Measurements from ENCODE around the gene HOXC5.
A peak's percentile ranks its signal among the peaks of the same experiment; 100 is the strongest.

The HOXC5 gene

DNA sequence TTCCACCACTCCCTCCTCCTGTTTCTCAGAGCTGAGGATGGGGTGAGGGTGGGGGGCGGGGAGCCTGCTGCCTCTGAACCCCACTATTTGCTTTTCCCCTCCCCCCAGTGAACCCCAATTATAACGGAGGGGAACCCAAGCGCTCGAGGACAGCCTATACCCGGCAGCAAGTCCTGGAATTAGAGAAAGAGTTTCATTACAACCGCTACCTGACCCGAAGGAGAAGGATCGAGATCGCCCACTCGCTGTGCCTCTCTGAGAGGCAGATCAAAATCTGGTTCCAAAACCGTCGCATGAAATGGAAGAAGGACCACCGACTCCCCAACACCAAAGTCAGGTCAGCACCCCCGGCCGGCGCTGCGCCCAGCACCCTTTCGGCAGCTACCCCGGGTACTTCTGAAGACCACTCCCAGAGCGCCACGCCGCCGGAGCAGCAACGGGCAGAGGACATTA lies 21.9 kb downstream of the HOXC5 start:
- H3K36me3 ChIP-seq (ENCODE audit: control insufficient read depth in 1 of 2, insufficient read depth in 2 of 2, low read length in 2 of 2): no peaks in the 10 kb centered on the region
- peaks cover 16 to 21% of the 10 kb centered on the region in 2 donors for H3K4me1 ChIP-seq (ENCODE audit: control insufficient read depth in 1 of 2, insufficient read depth in 2 of 2, low read length in 2 of 2)
- H3K9me3 ChIP-seq (ENCODE audit: control insufficient read depth in 1 of 2, low read length in 2 of 2): no peaks in the 10 kb centered on the region
- peak overlapping the region in 1 of 2 donors; percentile 32 for H3K9ac ChIP-seq (ENCODE audit: low read depth in 1 of 2, low read length in 2 of 2)
- peaks cover 56 to 85% of the 10 kb centered on the region in 2 donors for H3K27me3 ChIP-seq (ENCODE audit: control insufficient read depth in 1 of 2, insufficient read depth in 2 of 2, low read length in 2 of 2)
- peak overlapping the region; percentile 55 to 61 for H3K4me3 ChIP-seq (ENCODE audit: low read depth in 1 of 2, low read length in 2 of 2)
- no peak overlapping the region for H3K27ac ChIP-seq (ENCODE audit: low read depth, low read length)

- Histone ChIP-seq H3K36me3 (ENCODE audit: control insufficient read depth in 1 of 2, insufficient read depth in 2 of 2, low read length in 2 of 2) (no peaks in the 10 kb centered on the region), H3K4me1 (ENCODE audit: control insufficient read depth in 1 of 2, insufficient read depth in 2 of 2, low read length in 2 of 2) (peaks cover 16 to 21% of the 10 kb centered on the region in 2 donors), H3K9ac (ENCODE audit: low read depth in 1 of 2, low read length in 2 of 2) (no peak overlapping the region), H3K27ac (ENCODE audit: low read depth, low read length) (no peak overlapping the region), H3K27me3 (ENCODE audit: control insufficient read depth in 1 of 2, insufficient read depth in 2 of 2, low read length in 2 of 2) (peaks cover 52 to 81% of the 10 kb centered on the region in 2 donors), H3K4me3 (ENCODE audit: low read depth in 1 of 2, low read length in 2 of 2) (no peak overlapping the region), H3K9me3 (ENCODE audit: control insufficient read depth in 1 of 2, low read length in 2 of 2) (no peaks in the 10 kb centered on the region)
Measured at GRCh38 chr12:54055552-54055951, 22.7 kb downstream of the HOXC5 start.

GRCh38 chr12:54056110-54056509 lies 23.3 kb downstream of the HOXC5 start:
- H3K27ac ChIP-seq (ENCODE audit: low read depth, low read length): no peak overlapping the region
- no peaks in the 10 kb centered on the region for H3K9me3 ChIP-seq (ENCODE audit: control insufficient read depth in 1 of 2, low read length in 2 of 2)
- peaks cover 13 to 19% of the 10 kb centered on the region in 2 donors for H3K4me1 ChIP-seq (ENCODE audit: control insufficient read depth in 1 of 2, insufficient read depth in 2 of 2, low read length in 2 of 2)
- no peak overlapping the region for H3K9ac ChIP-seq (ENCODE audit: low read depth in 1 of 2, low read length in 2 of 2)
- no peaks in the 10 kb centered on the region for H3K36me3 ChIP-seq (ENCODE audit: control insufficient read depth in 1 of 2, insufficient read depth in 2 of 2, low read length in 2 of 2)
- no peak overlapping the region for H3K4me3 ChIP-seq (ENCODE audit: low read depth in 1 of 2, low read length in 2 of 2)
- peaks cover 48 to 81% of the 10 kb centered on the region in 2 donors for H3K27me3 ChIP-seq (ENCODE audit: control insufficient read depth in 1 of 2, insufficient read depth in 2 of 2, low read length in 2 of 2)

- Histone ChIP-seq H3K27me3 (ENCODE audit: control insufficient read depth in 1 of 2, insufficient read depth in 2 of 2, low read length in 2 of 2) (peaks cover 39 to 77% of the 10 kb centered on the region in 2 donors), H3K36me3 (ENCODE audit: control insufficient read depth in 1 of 2, insufficient read depth in 2 of 2, low read length in 2 of 2) (no peaks in the 10 kb centered on the region), H3K4me1 (ENCODE audit: control insufficient read depth in 1 of 2, insufficient read depth in 2 of 2, low read length in 2 of 2) (no peaks in the 10 kb centered on the region), H3K9ac (ENCODE audit: low read depth in 1 of 2, low read length in 2 of 2) (no peak overlapping the region), H3K9me3 (ENCODE audit: control insufficient read depth in 1 of 2, low read length in 2 of 2) (no peaks in the 10 kb centered on the region), H3K4me3 (ENCODE audit: low read depth in 1 of 2, low read length in 2 of 2) (no peak overlapping the region), H3K27ac (ENCODE audit: low read depth, low read length) (no peak overlapping the region)
Measured at GRCh38 chr12:54058128-54058768, 25.4 kb downstream of the HOXC5 start.

DNA sequence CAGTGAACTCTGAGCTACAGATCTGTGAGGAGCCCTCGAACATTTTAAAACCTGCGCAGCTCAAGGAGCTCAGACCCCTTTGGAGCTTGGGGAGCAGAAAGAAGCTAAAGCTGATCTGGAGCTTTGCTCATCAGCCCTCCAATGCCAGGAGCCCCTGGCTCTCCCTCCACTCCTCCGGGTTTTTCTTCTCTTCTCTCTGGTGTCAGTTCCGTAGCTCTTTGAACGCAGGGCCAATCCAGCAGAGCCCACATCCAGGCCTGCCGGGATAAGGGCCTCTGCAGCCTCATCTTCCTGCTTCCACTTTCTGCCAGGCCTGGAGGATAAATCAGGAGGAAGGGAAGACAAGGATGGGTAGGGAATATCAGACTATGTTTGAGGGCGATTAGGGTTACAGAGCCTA lies 26.8 kb downstream of the HOXC5 start:
- H3K9me3 ChIP-seq (ENCODE audit: control insufficient read depth in 1 of 2, low read length in 2 of 2): no peaks in the 10 kb centered on the region
- H3K4me1 ChIP-seq (ENCODE audit: control insufficient read depth in 1 of 2, insufficient read depth in 2 of 2, low read length in 2 of 2): no peaks in the 10 kb centered on the region
- no peak overlapping the region for H3K9ac ChIP-seq (ENCODE audit: low read depth in 1 of 2, low read length in 2 of 2)
- no peak overlapping the region for H3K4me3 ChIP-seq (ENCODE audit: low read depth in 1 of 2, low read length in 2 of 2)
- H3K27me3 ChIP-seq (ENCODE audit: control insufficient read depth in 1 of 2, insufficient read depth in 2 of 2, low read length in 2 of 2): peaks cover 42 to 73% of the 10 kb centered on the region in 2 donors
- H3K36me3 ChIP-seq (ENCODE audit: control insufficient read depth in 1 of 2, insufficient read depth in 2 of 2, low read length in 2 of 2): no peaks in the 10 kb centered on the region
- no peak overlapping the region for H3K27ac ChIP-seq (ENCODE audit: low read depth, low read length)

DNA sequence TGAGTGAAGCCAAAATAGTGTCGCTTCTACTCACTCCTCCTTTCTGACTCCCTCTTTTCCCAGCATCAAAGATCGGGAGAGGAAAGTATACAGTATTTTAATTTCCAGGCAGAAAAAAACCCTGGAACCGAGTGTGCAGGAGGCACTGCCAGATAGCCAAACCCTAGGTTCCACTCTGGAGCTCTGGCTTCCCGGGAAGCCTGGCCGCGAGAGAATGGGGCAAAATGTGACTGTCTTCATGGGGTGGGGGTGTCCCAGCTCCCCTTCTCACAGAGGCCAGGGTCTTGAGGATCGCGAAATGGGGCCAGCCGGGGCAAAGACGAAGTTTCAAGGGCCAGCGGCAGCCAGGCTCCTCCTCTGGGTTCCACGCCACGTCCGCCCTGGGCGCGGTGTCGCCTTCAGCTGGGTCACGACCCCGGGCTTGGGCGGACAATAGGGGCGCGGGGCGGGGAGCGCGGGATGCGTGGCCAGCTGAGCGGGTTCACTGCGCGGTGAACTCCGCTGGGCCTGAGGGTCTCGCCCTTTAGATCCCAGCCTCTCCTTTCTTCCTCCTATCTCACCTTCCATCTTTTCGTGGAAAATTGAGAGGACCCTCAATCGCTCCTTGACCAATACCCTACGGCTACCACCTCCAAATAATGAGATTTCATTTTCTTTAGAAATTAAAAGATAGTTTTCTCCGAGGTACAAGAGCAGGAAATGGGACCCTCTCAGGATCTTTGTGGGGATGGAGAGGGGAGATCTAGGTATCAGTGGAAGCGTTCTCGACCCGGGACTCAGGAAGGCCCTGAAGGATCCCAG lies 27.5 kb downstream of the HOXC5 start:
- H3K27me3 ChIP-seq (ENCODE audit: control insufficient read depth in 1 of 2, insufficient read depth in 2 of 2, low read length in 2 of 2): peaks cover 48 to 68% of the 10 kb centered on the region in 2 donors
- no peaks in the 10 kb centered on the region for H3K9me3 ChIP-seq (ENCODE audit: control insufficient read depth in 1 of 2, low read length in 2 of 2)
- no peak overlapping the region for H3K4me3 ChIP-seq (ENCODE audit: low read depth in 1 of 2, low read length in 2 of 2)
- no peaks in the 10 kb centered on the region for H3K36me3 ChIP-seq (ENCODE audit: control insufficient read depth in 1 of 2, insufficient read depth in 2 of 2, low read length in 2 of 2)
- H3K9ac ChIP-seq (ENCODE audit: low read depth in 1 of 2, low read length in 2 of 2): no peak overlapping the region
- no peaks in the 10 kb centered on the region for H3K4me1 ChIP-seq (ENCODE audit: control insufficient read depth in 1 of 2, insufficient read depth in 2 of 2, low read length in 2 of 2)
- no peak overlapping the region for H3K27ac ChIP-seq (ENCODE audit: low read depth, low read length)

GRCh38 chr12:54060975-54061778 lies 28.3 kb downstream of the HOXC5 start:
- no peak overlapping the region for H3K9ac ChIP-seq (ENCODE audit: low read depth in 1 of 2, low read length in 2 of 2)
- no peaks in the 10 kb centered on the region for H3K9me3 ChIP-seq (ENCODE audit: control insufficient read depth in 1 of 2, low read length in 2 of 2)
- peaks cover 47 to 68% of the 10 kb centered on the region in 2 donors for H3K27me3 ChIP-seq (ENCODE audit: control insufficient read depth in 1 of 2, insufficient read depth in 2 of 2, low read length in 2 of 2)
- H3K27ac ChIP-seq (ENCODE audit: low read depth, low read length): no peak overlapping the region
- H3K36me3 ChIP-seq (ENCODE audit: control insufficient read depth in 1 of 2, insufficient read depth in 2 of 2, low read length in 2 of 2): no peaks in the 10 kb centered on the region
- no peak overlapping the region for H3K4me3 ChIP-seq (ENCODE audit: low read depth in 1 of 2, low read length in 2 of 2)
- H3K4me1 ChIP-seq (ENCODE audit: control insufficient read depth in 1 of 2, insufficient read depth in 2 of 2, low read length in 2 of 2): no peaks in the 10 kb centered on the region

DNA sequence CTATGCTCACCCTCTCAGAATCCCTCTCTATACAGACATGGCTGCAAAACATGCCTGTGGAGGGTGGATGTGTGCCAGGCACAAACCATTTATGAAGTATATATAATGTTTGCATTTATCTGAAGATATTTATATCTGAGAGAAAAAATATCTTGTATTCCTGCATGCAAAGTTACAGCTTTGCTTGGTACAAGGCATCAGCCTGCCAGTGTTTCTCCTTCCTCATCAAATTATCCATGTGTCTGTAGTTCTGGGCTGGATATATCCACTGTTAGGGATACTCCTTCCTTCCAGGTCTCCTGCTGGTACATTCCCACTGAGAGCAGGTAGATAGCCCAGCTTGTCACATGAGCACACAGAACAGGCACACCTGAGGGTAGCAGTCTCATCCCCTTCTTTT lies 32.8 kb downstream of the HOXC5 start:
- Histone ChIP-seq H3K36me3 (ENCODE audit: control insufficient read depth in 1 of 2, insufficient read depth in 2 of 2, low read length in 2 of 2) (no peaks in the 10 kb centered on the region), H3K4me3 (ENCODE audit: low read depth in 1 of 2, low read length in 2 of 2) (no peak overlapping the region), H3K9ac (ENCODE audit: low read depth in 1 of 2, low read length in 2 of 2) (no peak overlapping the region), H3K4me1 (ENCODE audit: control insufficient read depth in 1 of 2, insufficient read depth in 2 of 2, low read length in 2 of 2) (no peaks in the 10 kb centered on the region), H3K27ac (ENCODE audit: low read depth, low read length) (no peak overlapping the region), H3K27me3 (ENCODE audit: control insufficient read depth in 1 of 2, insufficient read depth in 2 of 2, low read length in 2 of 2) (peaks cover 27 to 45% of the 10 kb centered on the region in 2 donors), H3K9me3 (ENCODE audit: control insufficient read depth in 1 of 2, low read length in 2 of 2) (no peaks in the 10 kb centered on the region)

GRCh38 chr12:54066408-54066807 lies 33.6 kb downstream of the HOXC5 start:
- H3K27me3 ChIP-seq (ENCODE audit: control insufficient read depth in 1 of 2, insufficient read depth in 2 of 2, low read length in 2 of 2): peaks cover 26 to 40% of the 10 kb centered on the region in 2 donors
- no peak overlapping the region for H3K9ac ChIP-seq (ENCODE audit: low read depth in 1 of 2, low read length in 2 of 2)
- H3K4me3 ChIP-seq (ENCODE audit: low read depth in 1 of 2, low read length in 2 of 2): no peak overlapping the region
- H3K4me1 ChIP-seq (ENCODE audit: control insufficient read depth in 1 of 2, insufficient read depth in 2 of 2, low read length in 2 of 2): no peaks in the 10 kb centered on the region
- H3K36me3 ChIP-seq (ENCODE audit: control insufficient read depth in 1 of 2, insufficient read depth in 2 of 2, low read length in 2 of 2): no peaks in the 10 kb centered on the region
- no peak overlapping the region for H3K27ac ChIP-seq (ENCODE audit: low read depth, low read length)
- H3K9me3 ChIP-seq (ENCODE audit: control insufficient read depth in 1 of 2, low read length in 2 of 2): no peaks in the 10 kb centered on the region
